ENCODE data around the gene JADE1.

- TF ChIP-seq CTCF (IDR thresholded peaks at IDR 0.05; ENCODE audit: insufficient read depth, low read length, poor library complexity, severe bottlenecking) (no peak), EZH2phosphoT487 (conservative IDR thresholded peaks at IDR 0.05; ENCODE audit: low read length) (no peak)
Observed at GRCh38 chr4:128859887-128860677, 50.6 kb downstream of the JADE1 start.
